HG03342 (cell line): ENCODE measurements around the gene PTPRN2.
"Not testable (repeated sequence)": the region's sequence is repeated elsewhere in the genome, so short reads cannot be mapped to it uniquely, and the experiment has no call there.

Experiments
- ATAC-seq: cut with Tn5 transposase; IDR thresholded peaks from one replicate; pipeline ENCODE4 v1.9.1; 2021; ENCODE audit warnings: mild to moderate bottlenecking, moderate library complexity; ENCODE audit not compliant: unreplicated experiment

PTPRN2 gene

GRCh38 chr7:157519246-157519645, 1068.4 kb downstream of the PTPRN2 start:
- no peak for ATAC-seq

- no peak for ATAC-seq
Measured at GRCh38 chr7:157518514-157519175, 1069.0 kb downstream of the PTPRN2 start.

- ATAC-seq, result no peak
Measured at GRCh38 chr7:157517782-157518513, 1069.7 kb downstream of the PTPRN2 start.

GRCh38 chr7:157516911-157517781, 1070.5 kb downstream of the PTPRN2 start:
- no peak for ATAC-seq

GRCh38 chr7:157516311-157516710, 1071.3 kb downstream of the PTPRN2 start:
- no peak for ATAC-seq

GRCh38 chr7:157515342-157516041, 1072.1 kb downstream of the PTPRN2 start:
- ATAC-seq, result no peak

- no peak for ATAC-seq
Measured at GRCh38 chr7:157514746-157515145, 1072.9 kb downstream of the PTPRN2 start.

GRCh38 chr7:157514306-157514705, 1073.3 kb downstream of the PTPRN2 start:
- no peak for ATAC-seq

GRCh38 chr7:157513682-157514081, 1073.9 kb downstream of the PTPRN2 start:
- ATAC-seq, result no peak

- ATAC-seq, result no peak
Measured at GRCh38 chr7:157513162-157513621, 1074.4 kb downstream of the PTPRN2 start.

- ATAC-seq, result no peak
Measured at GRCh38 chr7:157509226-157509625, 1078.4 kb downstream of the PTPRN2 start.

GRCh38 chr7:157508477-157508881, 1079.1 kb downstream of the PTPRN2 start:
- ATAC-seq, result no peak

GRCh38 chr7:157507987-157508386, 1079.6 kb downstream of the PTPRN2 start:
- ATAC-seq, result no peak

- ATAC-seq, result no peak
Measured at GRCh38 chr7:157506268-157506667, 1081.4 kb downstream of the PTPRN2 start.

GRCh38 chr7:157505646-157506045, 1082.0 kb downstream of the PTPRN2 start:
- ATAC-seq, result no peak

- ATAC-seq, result no peak
Measured at GRCh38 chr7:157503229-157503628, 1084.4 kb downstream of the PTPRN2 start.

GRCh38 chr7:157502701-157503111, 1084.9 kb downstream of the PTPRN2 start:
- no peak for ATAC-seq

GRCh38 chr7:157501581-157501980, 1086.0 kb downstream of the PTPRN2 start:
- no peak for ATAC-seq

GRCh38 chr7:157500989-157501540, 1086.6 kb downstream of the PTPRN2 start:
- ATAC-seq, result not testable (repeated sequence)

GRCh38 chr7:157500171-157500960, 1087.3 kb downstream of the PTPRN2 start:
- no peak for ATAC-seq
